HCT116 (cell line): Measurements from ENCODE around the gene BBS12.

Experiments
- CEBPB ChIP-seq: IDR thresholded peaks from 2 replicates; pipeline ENCODE4 v1.6.1; 2012; ENCODE audit warnings: low read depth
- POLR2A ChIP-seq: IDR thresholded peaks from 2 replicates; pipeline ENCODE4 v1.7.0; 2011; ENCODE audit warnings: borderline replicate concordance; ENCODE audit not compliant: insufficient read depth, insufficient read length; ENCODE audit errors: extremely low read depth

DNA sequence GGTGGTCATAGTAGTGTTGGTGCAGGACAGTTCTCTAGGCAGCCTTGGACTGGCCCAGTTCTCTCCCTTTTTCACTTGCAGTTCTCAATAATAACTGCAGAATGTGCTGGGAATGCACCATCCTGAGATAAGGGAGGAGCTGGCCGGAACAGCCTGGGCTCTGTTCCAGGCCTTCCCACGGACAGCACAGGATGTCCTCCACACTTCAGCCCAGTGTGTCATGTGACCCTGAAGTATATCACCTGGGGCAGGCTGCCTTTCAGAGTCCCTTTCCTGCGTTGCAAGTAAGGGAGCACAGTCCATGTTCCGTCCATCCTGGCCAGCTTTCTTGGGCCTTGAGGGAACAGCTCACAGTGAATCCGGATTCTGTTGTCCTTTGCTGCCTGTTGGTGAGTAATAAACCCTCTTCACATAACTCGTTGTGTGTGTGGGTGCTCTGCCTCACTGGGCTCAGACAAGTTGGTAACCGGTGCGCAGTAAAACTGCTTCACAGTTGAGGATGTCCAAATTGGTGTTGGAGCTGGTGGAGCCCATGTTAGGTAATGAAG is 32.3 kb upstream of the BBS12 start:
- no peak for TF ChIP-seq CEBPB
- TF ChIP-seq POLR2A, result no peak
